MG63 (cell line): ENCODE measurements around the gene DNAAF3. TPM values are rescaled to one million over a fixed set of nuclear protein-coding genes. Genes with fewer than 3 reads are reported as not detected.

Experiments used
- DNase-seq: peaks from one replicate; pipeline ENCODE4 v3.0.0-alpha.2; 2020
- H3K27me3 ChIP-seq: fragments of 250-450 bp; sonication (Bioruptor Pico); 2 replicates; pipeline ENCODE4 v1.5.1; 2020; ENCODE audit warnings: mild to moderate bottlenecking, moderate library complexity
- H3K36me3 ChIP-seq: fragments of 250-450 bp; sonication (Bioruptor Pico); 2 replicates; pipeline ENCODE4 v1.5.1; 2020; ENCODE audit warnings: mild to moderate bottlenecking, moderate library complexity
- H3K4me3 ChIP-seq: fragments of 250-450 bp; sonication (Bioruptor Pico); 2 replicates; pipeline ENCODE4 v1.5.1; 2020; ENCODE audit warnings: mild to moderate bottlenecking, moderate library complexity
- H3K9me3 ChIP-seq: fragments of 250-450 bp; sonication (Bioruptor Pico); 2 replicates; pipeline ENCODE4 v1.5.1; 2020; ENCODE audit warnings: mild to moderate bottlenecking, moderate library complexity
- total RNA-seq: library from RNA; depleted of rRNA; stranded (reverse); fragments of >200 nt; shearing (Covaris generic); gene quantifications from 2 replicates; pipeline ENCODE4 v1.2.3, GENCODE V29; 2014; ENCODE audit warnings: low replicate concordance

Gene DNAAF3
- total RNA-seq, 1 experiment from 2014 or later = 2.7 TPM

- no peaks in the 10 kb centered on the region for H3K36me3 ChIP-seq
- H3K9me3 ChIP-seq = no peaks in the 10 kb centered on the region
- H3K4me3 ChIP-seq = no peak overlapping the region
- peaks cover 21% of the 10 kb centered on the region for H3K27me3 ChIP-seq
- DNase-seq = no peak
Measured at GRCh38 chr19:55145232-55145631, 21.2 kb downstream of the DNAAF3 start.

GRCh38 chr19:55141696-55142095, 24.7 kb downstream of the DNAAF3 start:
- DNase-seq = no peak
- Histone ChIP-seq H3K4me3 (0 out of 2 replicates have a peak overlapping the region, but pooled peaks have one; percentile 5), H3K9me3 (no peaks in the 10 kb centered on the region), H3K27me3 (peaks cover 21% of the 10 kb centered on the region), H3K36me3 (no peaks in the 10 kb centered on the region)

GRCh38 chr19:55137915-55138314, 28.5 kb downstream of the DNAAF3 start:
- no peaks in the 10 kb centered on the region for H3K9me3 ChIP-seq
- no peak for DNase-seq
- H3K4me3 ChIP-seq = no peak overlapping the region
- H3K27me3 ChIP-seq = peaks cover 14% of the 10 kb centered on the region
- no peaks in the 10 kb centered on the region for H3K36me3 ChIP-seq

GRCh38 chr19:55136399-55137102, 29.9 kb downstream of the DNAAF3 start:
- peaks cover 1% of the 10 kb centered on the region; the same call in 1 of the 2 replicates for H3K27me3 ChIP-seq
- H3K36me3 ChIP-seq = no peaks in the 10 kb centered on the region
- H3K4me3 ChIP-seq = no peak overlapping the region
- no peak for DNase-seq
- H3K9me3 ChIP-seq = no peaks in the 10 kb centered on the region

- Histone ChIP-seq H3K36me3 (no peaks in the 10 kb centered on the region), H3K9me3 (no peaks in the 10 kb centered on the region), H3K27me3 (peaks cover 5% of the 10 kb centered on the region; the same call in 1 of the 2 replicates), H3K4me3 (no peak overlapping the region)
- no peak for DNase-seq
Measured at GRCh38 chr19:55134736-55135135, 31.7 kb downstream of the DNAAF3 start.

- Histone ChIP-seq H3K9me3 (no peaks in the 10 kb centered on the region), H3K27me3 (peaks cover 5% of the 10 kb centered on the region; the same call in 1 of the 2 replicates), H3K4me3 (no peak overlapping the region), H3K36me3 (no peaks in the 10 kb centered on the region)
- DNase-seq = no peak
Measured at GRCh38 chr19:55133639-55134444, 32.6 kb downstream of the DNAAF3 start.

- Histone ChIP-seq H3K36me3 (no peaks in the 10 kb centered on the region), H3K27me3 (peaks cover 5% of the 10 kb centered on the region; the same call in 1 of the 2 replicates), H3K9me3 (no peaks in the 10 kb centered on the region), H3K4me3 (no peak overlapping the region)
- no peak for DNase-seq
Measured at GRCh38 chr19:55132453-55133129, 33.8 kb downstream of the DNAAF3 start.

- DNase-seq = no peak
- Histone ChIP-seq H3K4me3 (no peak overlapping the region), H3K9me3 (no peaks in the 10 kb centered on the region), H3K36me3 (no peaks in the 10 kb centered on the region), H3K27me3 (peaks cover 5% of the 10 kb centered on the region; the same call in 1 of the 2 replicates)
Measured at GRCh38 chr19:55131421-55131820, 35.0 kb downstream of the DNAAF3 start.

- H3K9me3 ChIP-seq = no peaks in the 10 kb centered on the region
- peaks cover 9% of the 10 kb centered on the region for H3K36me3 ChIP-seq
- H3K4me3 ChIP-seq = no peak overlapping the region
- DNase-seq = no peak
- H3K27me3 ChIP-seq = peaks cover under 1% of the 10 kb centered on the region; the same call in 1 of the 2 replicates
Measured at GRCh38 chr19:55119053-55119452, 47.4 kb downstream of the DNAAF3 start.

- DNase-seq = no peak
- Histone ChIP-seq H3K27me3 (no peaks in the 10 kb centered on the region), H3K9me3 (no peaks in the 10 kb centered on the region), H3K36me3 (peaks cover 9% of the 10 kb centered on the region), H3K4me3 (peak overlapping the region; percentile 64)
Measured at GRCh38 chr19:55118401-55118991, 47.9 kb downstream of the DNAAF3 start.

GRCh38 chr19:55117663-55118391, 48.6 kb downstream of the DNAAF3 start:
- no peaks in the 10 kb centered on the region for H3K9me3 ChIP-seq
- H3K4me3 ChIP-seq = peak overlapping the region; percentile 64
- peak; percentile 100 for DNase-seq
- H3K36me3 ChIP-seq = peaks cover 10% of the 10 kb centered on the region
- H3K27me3 ChIP-seq = no peaks in the 10 kb centered on the region

- Histone ChIP-seq H3K27me3 (no peaks in the 10 kb centered on the region), H3K4me3 (peak within 1 kb of the TSS; percentile 90), H3K36me3 (peaks cover 17% of the 10 kb centered on the region), H3K9me3 (no peaks in the 10 kb centered on the region)
- no peak for DNase-seq
Measured at GRCh38 chr19:55116859-55117662, 49.4 kb downstream of the DNAAF3 start, which contains the start of gene PPP1R12C. Gene PPP1R12C, minus strand, starts transcription at chr19:55117637. Its CDS starts 94 bp downstream, at chr19:55117543.

- Histone ChIP-seq H3K36me3 (peaks cover 17% of the 10 kb centered on the region), H3K9me3 (no peaks in the 10 kb centered on the region), H3K27me3 (no peaks in the 10 kb centered on the region), H3K4me3 (peak overlapping the region; percentile 90)
- peak; percentile 58 for DNase-seq
Measured at GRCh38 chr19:55116232-55116858, 50.1 kb downstream of the DNAAF3 start.

GRCh38 chr19:55115446-55116065, 50.9 kb downstream of the DNAAF3 start:
- Histone ChIP-seq H3K27me3 (no peaks in the 10 kb centered on the region), H3K9me3 (no peaks in the 10 kb centered on the region), H3K36me3 (peaks cover 17% of the 10 kb centered on the region), H3K4me3 (peak overlapping the region; percentile 90)
- DNase-seq = no peak
